CD4-positive, alpha-beta T cell treated with Interleukin-17A for 4 hours (primary cell): ENCODE data around the gene DRICH1.
A peak's percentile ranks its signal among the peaks of the same experiment; 100 is the strongest.
"Not testable (repeated sequence)": the region's sequence is repeated elsewhere in the genome, so short reads cannot be mapped to it uniquely, and the experiment has no call there.

ENCODE experiments used
- DNase-seq: peaks from one replicate; pipeline ENCODE4 v3.0.0-alpha.2; 2020; ENCODE audit warnings: mixed read lengths

DRICH1 gene

DNA sequence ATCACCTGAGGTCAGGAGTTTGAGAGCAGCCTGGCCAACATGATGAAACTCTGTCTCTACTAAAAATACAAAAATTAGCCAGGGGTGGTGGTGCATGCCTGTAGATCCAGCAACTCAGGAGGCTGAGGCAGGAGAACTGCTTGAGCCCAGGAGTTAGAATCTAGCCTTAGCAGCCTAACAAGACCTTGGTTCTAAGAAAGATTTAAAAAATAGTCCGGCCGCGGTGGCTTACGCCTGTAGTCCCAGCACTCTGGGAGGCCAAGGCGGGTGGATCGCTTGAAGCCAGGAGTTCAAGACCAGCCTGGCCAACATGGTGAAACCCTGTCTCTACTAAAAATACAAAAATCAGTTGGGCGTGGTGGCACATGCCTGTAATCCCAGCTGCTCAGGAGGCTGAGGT lies 14.4 kb upstream of the DRICH1 start:
- not testable (repeated sequence) for DNase-seq

DNA sequence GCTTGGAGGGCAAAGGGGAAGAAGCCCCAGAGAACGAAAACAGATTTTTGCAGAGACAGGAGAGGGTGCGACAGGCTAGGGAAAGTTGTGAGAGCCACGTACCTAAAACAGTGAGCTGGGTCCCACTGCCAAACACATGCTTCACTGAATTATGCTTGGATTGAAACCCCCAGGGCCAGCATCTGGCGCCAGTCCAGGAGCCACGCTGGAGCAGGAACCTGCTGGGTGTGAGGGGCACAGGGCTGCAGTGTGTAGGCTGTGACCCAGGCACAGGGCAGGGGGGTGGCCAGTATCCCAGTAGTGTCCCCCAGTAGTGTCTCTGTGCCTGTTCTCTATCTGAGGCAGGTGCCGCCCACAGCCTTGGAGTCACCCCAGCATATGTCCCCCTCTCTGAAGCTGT lies 8.1 kb upstream of the DRICH1 start:
- DNase-seq: not testable (repeated sequence)

DNA sequence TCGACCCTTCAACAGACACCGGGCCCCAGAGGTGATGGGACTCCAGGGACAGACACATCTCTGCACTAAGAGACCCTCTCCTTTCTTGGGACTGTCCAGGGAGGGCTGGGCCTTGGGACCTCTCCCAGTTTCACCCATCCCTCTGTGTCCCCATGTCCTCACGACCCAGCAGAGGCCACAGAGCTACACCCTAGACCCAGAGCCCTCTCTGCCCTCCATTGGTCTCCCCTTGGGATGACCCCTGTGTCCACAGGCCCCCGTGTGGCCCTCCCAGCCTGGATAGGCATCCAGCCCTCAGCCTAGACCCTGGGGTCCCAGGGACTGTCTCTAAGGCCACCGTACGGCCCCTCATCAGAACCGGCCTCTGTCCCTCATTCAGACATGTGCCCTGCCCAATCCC lies 7.5 kb upstream of the DRICH1 start:
- DNase-seq: no peak

DNA sequence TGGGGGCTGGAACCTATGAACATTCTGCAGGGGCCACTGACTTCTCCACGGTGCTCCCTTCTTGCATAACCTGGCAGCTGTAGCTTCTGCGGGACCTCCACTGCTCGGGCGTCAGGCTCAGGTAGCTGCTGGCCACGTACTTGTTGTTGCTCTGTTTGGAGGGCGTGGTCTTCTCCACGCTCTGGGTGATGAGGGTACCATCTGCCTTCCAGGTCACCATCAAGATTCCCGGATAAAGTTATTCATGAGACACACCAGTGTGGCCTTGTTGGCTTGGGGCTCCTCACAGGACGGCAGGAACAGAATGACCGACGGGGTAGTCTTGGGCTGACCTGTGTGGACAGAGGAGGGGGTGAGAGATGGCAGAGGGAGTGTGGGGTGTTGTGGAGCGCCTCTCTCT lies 6.5 kb upstream of the DRICH1 start:
- no peak for DNase-seq

DNA sequence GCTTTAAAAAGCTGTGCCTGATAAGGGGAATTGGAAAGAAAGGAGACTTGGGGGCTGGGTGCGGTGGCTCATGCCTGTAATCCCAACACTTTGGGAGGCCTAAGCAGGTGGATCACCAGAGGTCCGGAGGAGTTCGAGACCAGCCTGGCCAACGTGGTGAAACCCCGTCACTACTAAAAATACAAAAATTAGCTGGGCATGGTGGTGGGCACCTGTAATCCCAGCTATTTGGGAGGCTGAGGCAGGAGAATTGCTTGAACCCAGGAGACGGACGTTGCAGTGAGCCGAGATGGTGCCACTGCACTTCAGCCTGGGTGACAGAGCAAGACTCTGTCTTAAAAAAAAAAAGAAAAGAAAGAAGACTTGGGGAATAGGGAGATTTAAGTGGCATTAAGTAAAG lies 3.2 kb upstream of the DRICH1 start:
- DNase-seq: not testable (repeated sequence)

DNA sequence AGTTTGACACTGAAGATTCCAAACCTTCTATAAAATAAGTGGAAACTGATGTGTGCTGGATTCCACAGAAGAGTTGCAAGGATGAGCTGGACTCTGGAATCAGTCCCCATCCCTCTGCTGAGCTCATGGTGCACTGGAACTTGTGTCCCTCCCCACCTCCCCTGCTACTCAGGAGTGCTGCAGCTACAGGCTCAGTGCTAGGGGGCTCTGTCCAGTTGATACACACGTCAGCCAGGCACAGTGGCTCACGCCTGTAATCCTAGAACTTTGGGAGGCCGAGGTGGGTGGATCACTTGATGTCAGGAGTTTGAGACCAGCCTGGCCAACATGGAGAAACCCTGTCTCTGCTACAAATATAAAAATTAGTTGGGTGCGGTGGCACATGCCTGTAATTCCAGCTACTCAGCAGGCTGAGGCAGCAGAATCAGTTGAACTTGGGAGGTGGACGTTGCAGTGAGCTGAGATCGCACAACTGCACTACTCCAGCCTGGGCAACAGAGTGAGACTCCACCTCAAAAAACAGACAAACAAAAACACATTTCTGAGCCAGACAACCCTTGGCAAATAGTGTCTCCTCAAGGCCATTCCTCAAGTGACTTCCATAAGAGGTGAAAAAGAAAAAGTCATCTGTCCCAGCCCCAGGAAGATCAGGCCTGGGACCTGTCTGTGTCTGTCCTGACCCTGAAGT lies 3.9 kb downstream of the DRICH1 start:
- not testable (repeated sequence) for DNase-seq

DNA sequence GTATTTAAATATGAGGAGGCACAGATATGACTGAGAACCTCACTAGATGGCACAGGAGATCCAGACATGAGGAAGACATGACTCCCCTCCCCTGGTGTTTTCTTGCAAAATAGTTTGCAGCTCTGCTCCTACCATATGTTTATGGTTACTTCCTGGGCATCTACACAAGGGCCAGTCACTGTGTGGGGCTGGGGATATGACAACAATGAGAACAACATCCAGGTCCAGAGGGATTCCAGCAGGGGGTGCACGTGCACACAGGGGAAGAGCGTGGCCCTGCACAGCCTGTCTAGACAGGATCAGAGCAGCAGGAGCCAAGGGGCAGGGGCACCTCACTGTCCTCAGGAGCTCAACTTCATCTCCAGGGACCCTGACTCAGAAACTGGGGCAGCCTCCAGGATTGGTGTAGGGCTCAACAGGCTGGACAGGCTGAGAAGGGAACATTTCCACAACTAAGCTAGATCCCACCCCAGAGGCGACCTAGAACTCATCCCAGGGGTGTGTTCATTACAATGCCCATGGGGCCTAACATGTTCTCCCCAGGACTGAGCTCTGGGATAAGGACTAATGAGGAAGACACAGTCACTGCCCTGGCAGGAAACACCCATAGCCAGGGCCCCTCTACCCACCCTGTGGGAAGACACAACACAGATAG lies 4.6 kb downstream of the DRICH1 start:
- DNase-seq: peak; percentile 77

DNA sequence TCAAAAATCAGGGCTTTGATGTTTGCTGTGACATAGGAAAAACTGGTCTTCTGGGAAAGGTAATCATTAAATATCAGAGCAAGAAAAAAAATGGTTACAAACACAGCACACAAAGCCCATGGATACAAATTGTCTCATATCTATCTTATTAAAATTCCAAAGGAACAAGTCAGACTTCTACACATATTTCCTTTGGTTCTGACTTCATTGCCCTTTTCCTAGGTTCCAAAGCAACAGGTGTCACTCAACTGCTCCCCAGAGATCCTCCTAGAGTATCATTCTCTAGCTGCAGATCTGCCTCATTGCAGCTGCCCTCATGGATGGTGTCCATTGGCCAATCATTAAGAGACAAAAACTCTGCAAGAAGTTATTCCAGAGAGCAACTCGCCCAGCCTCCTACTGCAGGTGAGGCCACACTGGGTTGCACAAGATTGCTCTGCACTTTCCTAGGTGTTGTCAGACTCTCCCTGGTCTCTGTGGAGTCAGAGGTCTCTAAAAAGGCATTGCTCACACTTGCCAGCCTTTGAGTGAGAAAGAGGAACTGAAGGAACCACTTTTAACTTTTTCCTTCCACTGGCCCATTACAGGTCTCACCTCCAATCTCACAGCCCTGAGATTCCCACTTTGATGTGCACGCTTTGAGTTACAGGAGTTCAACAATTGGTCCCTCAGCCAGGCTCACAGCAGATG lies 5.7 kb downstream of the DRICH1 start:
- DNase-seq: no peak

DNA sequence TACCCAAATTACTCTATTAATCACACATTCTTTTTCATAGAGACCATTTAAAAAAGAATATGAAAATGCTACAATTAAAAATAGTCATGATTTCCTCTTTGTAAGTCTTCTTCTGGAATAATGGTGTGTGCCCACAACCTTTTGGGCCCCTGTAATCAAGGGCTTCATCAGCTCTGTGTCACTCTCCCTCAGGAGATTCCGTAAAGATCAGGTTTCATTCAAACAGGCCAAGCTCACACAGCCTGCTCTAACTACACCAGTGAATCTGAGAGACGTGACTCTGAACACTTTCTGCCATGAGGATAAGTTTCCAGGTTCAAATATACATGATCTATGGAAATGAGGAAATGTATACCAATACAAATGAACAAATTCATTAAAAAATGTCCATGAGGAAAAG lies 9.5 kb downstream of the DRICH1 start:
- no peak for DNase-seq

DNA sequence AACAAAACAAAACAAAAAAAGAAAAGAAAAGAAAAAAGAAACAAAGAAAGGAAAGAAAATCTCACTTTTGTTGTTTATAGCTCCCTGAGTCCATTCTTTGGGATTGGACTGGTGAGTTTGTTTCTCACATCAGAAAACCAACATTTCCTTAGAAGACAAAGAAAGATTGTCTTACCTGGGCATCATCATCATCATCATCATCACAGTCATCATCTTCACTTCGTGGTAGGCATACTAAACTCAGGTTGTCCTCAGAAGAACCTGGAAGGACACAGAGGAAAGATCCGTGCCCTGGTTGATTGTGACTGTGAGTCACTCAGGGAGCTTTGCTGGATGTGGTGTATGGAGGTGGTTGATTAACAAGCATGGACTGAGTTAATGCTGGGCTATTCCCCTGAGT lies 10.2 kb downstream of the DRICH1 start:
- DNase-seq: not testable (repeated sequence)

DNA sequence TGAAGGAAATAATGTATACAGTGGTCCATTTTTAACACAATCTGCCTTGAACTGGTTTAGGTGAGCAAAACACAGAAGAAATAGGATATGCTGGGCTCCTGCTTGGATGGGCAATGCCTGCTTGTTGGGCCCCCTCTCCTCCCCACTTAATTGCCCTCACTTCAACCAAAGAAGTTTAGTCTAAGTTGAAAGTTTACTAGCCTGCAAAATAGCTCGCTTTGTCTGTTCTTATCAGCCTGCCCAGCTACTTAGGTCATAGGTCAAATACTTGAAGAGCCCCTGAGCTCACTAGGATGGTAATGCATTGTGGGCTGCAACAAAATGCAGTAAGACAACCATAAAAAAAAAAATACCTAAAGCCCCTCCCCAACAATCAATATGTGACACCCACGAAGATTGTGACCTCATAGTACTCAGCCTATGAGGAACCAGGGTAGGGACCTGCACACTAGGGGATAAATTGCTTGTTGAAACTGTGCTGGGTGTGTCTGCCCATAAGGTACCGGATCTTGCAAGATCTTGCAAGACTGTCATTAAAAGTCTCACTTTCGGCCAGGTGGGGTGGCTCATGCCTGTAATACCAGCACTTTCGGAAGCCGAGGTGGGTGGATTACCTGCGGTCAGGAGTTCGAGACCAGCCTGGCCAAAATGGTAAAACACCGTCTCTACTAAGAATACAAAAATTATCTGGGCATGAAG lies 10.9 kb downstream of the DRICH1 start:
- no peak for DNase-seq

DNA sequence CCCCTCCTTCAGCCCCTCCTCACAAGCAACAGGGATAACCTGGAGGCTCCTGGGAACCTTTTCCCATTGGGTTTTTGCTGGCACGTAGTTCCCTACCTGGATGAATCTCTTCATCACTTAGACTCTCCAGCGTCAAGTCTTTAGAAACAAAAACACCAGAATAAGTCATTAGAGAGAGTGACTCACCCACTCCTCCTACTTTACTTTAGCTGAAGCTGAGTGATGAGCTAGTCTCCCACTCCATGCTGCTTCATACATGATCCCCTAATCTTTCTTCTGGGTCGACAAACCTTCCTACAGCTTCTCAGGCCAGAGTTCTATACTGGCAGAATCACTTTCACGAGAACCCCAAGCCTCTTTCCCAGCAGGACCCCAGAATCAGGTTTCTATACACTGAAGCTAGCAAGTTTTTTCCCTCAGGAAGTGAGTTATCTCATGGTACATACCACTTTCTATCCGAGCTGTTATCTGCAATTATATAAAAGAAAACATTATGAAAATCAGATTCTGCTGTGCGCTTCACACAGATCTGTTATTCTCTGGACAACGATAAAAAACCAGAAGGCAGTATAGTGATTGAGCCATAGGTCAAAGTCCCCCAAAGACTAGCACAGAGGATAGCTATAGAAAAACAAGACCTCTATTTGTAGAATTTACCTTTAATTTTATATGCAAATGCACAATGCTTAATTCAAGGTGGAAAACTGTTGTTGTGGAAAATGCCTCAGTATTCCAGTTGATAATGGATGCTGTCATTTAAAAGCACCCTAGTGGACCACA lies 18.7 kb downstream of the DRICH1 start:
- no peak for DNase-seq

DNA sequence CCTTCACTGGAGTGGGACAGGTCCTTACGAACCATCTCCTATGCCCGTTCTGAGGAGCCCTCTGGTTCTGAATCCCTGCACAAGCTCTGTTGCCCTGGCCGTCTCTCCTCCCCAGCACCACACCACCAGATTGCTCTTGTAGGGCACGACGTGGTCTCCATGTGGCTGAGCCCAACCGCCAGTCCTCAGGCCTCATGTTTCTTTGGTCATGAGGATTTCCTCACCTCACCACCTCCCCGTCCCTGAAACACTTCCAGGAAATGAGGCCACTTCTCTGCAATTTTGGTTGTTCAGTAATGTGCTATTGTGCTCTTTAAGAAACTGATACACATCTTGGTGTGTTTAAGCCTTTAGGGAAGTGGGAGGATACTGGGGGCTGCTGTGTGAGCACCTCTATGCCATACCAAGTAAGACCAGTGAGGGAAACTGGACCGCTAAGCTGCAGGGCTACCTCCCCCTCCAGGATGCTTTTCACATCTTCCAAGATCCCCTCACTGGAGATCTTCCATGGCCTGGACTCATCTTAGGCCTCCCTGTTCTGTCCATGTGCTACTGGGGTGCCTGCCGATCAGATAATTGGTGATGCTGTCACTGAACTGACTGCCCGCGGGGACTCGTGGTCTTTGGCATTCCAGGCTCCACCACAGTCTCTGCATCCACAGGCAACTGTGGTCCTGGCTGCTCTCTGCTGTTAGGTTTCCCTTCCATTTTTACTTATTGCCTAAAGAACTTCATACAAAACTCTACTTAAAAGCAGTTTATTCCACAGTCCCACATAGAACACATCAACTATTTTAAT lies 21.9 kb downstream of the DRICH1 start:
- no peak for DNase-seq

DNA sequence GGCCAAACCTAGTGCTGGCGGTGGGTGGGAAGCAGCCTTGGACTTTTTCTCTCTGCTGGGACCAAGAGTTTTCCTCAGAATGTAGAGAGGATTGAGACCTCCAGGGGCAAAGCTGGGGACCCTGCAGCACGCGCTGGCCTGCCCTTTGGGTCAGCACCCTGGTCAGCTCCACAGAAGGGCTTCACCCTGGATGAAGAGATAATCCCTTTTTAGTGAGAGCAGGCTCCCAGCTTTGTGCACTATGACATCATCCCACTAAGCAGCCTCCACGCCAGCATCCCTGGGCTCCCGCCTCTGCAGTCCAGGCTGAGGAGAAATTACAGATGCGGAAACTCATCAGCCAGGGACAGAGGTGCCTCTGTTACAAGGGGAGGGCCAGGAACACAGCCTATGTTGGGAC lies 23.5 kb downstream of the DRICH1 start:
- no peak for DNase-seq

DNA sequence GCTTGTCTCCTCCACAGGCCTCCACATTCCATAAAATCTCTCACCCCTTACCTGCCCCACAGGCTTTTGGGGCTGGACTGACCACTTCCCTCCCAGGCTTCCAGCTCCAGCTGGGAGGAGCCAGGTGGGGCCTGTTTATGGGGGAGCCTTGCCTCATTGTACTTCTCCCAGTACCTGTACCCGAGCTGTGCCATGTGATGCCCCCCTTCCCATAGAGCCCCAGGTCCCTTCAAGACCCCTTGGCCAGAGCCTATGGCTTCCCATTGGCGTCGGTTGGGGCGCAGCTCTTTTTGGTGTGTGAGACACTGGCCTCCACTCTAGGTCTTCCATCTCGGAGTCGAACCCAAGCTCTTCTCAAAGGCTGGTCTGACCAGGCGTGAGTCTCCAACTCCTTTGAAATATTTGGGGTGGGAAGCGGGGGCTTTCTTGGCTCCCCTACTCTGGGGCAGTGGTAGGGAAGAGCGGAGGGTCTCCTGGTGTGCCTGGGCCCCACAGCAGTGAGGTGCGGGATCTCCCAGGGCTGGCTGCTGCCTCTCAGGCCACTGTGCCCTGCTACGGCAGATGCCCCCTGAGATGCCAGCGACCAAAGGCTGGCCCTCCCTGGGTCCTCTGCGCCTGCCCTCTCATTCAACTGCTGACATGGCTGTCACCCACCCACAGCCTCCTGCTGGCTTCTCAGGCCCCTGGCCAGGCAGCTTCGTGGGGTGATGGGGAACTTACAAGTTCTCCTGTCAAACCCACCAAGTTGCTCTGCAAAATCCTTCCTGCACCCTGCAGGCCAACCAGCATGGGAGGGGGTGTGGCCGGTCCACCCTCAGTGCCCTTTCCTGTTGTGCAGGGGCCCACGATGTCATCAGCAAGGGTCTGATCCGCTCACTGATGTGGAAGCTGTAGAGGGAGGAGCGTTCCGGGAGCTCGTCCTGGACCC lies 25.7 kb downstream of the DRICH1 start:
- DNase-seq: no peak

DNA sequence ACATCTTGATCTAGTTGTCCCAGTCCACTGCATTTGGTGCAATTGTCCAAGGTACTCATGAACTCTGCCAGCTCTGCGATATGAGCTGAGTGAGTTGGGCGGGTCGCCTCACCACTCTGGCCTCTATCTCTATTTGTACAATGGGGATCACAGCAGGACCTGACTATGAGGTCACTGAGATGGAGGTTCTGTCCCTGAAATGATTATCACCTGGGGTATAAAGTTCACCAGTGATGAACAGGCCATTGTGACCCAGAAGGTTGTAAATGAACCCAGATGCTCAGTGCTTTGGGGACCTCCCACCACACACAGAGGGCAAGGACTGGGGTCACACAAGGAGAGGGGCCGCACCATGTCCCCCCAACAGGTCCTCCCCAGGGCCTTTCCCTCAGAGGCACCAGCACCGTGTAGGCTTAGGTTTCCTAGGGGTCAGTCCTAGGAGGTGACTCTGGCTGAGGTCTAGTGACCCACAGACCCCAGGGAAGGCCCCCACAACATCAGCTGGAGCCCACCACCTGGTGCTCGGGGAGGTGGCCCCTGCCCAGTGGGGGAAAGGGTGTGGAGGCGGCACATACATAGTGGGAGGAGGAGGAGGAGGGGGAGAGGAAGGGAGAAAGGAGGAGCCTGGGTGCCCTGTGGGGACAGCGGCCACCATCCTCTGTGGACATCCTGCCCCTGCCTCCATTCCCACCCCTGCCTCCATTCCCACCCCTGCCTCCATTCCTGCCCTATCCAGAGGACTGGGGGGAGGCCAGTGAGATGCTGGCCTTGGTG lies 27.0 kb downstream of the DRICH1 start:
- DNase-seq: no peak

DNA sequence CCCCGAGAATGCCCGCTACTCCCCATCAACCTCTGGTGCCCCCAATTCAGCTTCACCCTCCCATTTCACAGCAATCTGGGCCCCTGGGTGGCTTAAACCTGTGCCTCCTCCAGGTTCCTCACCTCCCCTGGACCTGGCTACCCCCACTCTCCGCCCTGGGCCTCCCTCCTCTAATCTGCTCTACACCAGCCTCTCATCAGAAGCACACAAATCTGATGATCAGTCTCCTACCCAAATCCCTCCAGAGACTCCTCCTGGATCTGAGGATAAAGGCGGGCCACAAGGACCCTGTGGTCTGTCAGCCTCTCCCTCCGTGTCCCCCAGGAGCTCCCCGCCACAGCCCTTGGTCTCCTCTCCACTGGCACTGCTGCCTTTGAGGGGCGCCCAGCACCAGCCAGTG lies 28.9 kb downstream of the DRICH1 start:
- DNase-seq: no peak

DNA sequence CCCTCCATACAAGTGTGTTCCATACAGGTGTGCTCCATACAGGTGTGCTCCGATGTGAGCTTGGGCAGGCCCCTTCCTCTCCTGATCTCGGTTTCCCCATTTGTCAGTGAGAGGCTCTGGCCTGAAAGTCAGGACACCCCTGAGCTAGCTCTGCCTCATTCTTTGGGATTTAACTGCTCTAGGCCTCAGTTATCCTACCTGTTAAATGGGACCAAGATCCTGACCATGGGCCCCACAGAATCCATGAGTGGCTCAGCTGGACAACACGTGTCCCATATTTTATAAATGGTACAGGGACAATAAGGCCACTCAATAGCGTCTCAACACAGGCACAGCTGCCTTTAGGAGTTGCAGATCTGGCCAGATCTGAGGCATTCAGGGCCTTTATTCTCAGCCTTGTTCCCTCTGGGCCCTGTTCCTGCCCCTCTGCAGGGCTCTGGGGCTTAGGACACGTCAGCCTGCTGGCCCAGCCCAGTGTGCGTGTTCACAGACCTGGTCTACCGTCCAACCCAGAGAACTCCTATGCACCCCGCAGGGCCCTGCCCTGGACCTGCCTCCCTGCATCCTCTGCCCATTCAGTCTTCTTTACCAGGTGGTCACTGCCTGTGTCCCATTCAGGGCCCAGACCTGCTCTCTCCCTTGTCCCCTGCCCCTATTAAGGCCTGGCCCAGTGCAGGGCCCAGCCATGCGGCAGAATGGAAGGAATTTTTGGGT lies 33.2 kb downstream of the DRICH1 start:
- DNase-seq: no peak

DNA sequence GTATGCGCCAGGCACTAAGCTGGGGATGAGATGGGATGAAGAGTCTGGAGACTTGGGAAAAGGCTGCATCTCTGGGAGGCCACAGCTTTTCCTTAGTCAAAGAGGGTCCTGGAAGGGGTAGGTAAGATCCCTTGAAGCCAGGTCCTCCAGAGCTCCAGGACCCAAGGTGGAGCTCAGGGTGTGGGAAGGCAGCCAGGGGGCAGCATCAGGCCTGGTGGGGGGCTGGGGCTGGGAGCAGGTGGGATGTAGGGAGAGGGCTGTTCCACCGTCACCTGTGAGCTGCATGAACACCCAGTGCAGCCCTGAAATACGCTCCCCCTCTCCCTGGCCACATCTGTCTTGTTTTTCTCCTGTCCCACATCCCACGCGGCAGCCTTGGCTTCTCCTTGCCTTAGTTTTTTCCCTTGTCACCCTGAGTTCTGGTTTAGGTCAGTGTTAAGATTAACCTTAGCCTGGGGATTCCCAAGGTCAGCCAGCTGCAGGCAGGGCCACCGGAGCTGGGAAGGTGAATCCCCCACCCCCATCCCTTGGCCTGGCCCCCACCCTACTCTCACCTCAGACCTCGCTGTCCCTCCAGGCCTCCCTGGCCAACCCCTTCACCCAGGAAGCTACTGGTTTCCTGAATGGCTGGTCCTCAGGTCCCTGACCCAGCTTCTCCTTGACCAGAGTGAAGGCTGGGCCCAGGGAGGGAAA lies 34.4 kb downstream of the DRICH1 start:
- DNase-seq: not testable (repeated sequence)
